Activated naive CD4-positive, alpha-beta T cell treated with anti-CD3 and anti-CD28 coated beads, Interleukin-2, amount 50 U/mL, for 72 hours (primary cell): Measurements from ENCODE around the gene SERPINA9. TPM values are rescaled to one million over a fixed set of nuclear protein-coding genes. Genes with fewer than 3 reads are reported as not detected.
A peak's percentile ranks its signal among the peaks of the same experiment; 100 is the strongest.

ENCODE experiments used
- ATAC-seq, 2 donors: fragments of 150-1000 bp; cut with Tn5 transposase; 2 replicates each; pipeline ENCODE4 v1.10.0; 2021; ENCODE audit warnings: mild to moderate bottlenecking in 2 of 2, moderate library complexity in 2 of 2
- DNase-seq, 2 donors: peaks; one replicate each; pipeline ENCODE4 v3.0.0; 2021 to 2022; ENCODE audit warnings: low spot score in 2 of 2
- H3K27ac Mint-ChIP-seq, 2 donors: one replicate each; pipeline ENCODE4 v1.8.0; 2022; ENCODE audit warnings: mild to moderate bottlenecking in 2 of 2, mixed read lengths in 2 of 2
- H3K36me3 Mint-ChIP-seq, 2 donors: one replicate each; pipeline ENCODE4 v1.8.0; 2022; ENCODE audit warnings: mixed read lengths in 2 of 2
- H3K9me3 Mint-ChIP-seq, 2 donors: one replicate each; pipeline ENCODE4 v1.8.0; 2022; ENCODE audit warnings: mixed read lengths in 2 of 2
- total RNA-seq, 2 donors: library from RNA; stranded (reverse); gene quantifications; one replicate each; pipeline ENCODE4 v1.2.3, GENCODE V29; 2022

The SERPINA9 gene
- total RNA-seq, 2 donors from 2014 or later = not detected

DNA sequence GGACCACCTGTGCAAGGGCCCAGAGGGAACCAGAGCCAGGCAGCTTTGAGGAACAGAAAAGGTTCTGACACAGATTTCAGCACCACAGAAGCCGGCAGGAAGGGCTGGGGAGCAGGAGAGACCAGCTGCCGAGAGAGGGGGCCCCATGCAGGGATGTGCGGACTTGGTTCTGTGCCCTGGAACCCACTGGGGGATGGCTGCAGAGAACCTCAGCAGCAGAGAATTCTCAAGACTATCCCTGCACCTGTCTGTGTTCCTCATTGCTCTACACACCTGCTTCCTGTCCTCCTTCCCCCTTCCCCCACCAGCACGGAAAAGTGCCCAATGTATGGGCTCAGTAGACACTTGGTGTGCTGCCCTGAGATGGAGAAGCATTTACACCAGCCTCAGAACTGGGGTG lies 3.2 kb downstream of the SERPINA9 start:
- DNase-seq = no peak
- no peak overlapping the region for H3K27ac Mint-ChIP-seq

DNA sequence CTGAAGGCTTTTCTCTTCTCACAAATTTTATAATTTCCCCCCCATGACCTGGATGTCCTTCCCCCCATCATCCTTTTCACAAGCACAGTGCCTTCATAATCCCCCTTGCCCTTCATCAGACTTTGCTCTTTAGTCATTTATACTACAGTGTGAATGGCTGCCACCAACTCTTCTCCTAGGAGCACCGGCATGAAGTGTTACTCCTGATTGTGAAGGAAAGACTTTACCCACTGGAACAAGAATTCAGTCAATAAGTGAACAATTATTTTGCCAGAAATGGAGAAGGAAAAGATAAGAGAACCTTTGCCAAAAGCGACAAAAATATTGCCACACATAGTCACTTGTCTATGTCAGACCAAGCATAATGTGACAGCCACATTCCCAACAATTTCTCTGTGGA lies 5.0 kb downstream of the SERPINA9 start:
- no peak for DNase-seq
- no peak overlapping the region for H3K27ac Mint-ChIP-seq
- no peak for ATAC-seq
- H3K36me3 Mint-ChIP-seq = peaks cover 4 to 7% of the 10 kb centered on the region in 2 donors
- H3K9me3 Mint-ChIP-seq = peaks cover 6 to 12% of the 10 kb centered on the region in 2 donors

More for the DNA sequence above, 3.2 kb downstream of the SERPINA9 start:
- Mint-ChIP-seq H3K9me3 (peaks cover 5 to 7% of the 10 kb centered on the region in 2 donors), H3K36me3 (no peaks in the 10 kb centered on the region)
- ATAC-seq = no peak

- ATAC-seq (no peak), DNase-seq (no peak)
- H3K27ac Mint-ChIP-seq = no peak overlapping the region
- H3K9me3 Mint-ChIP-seq = peaks cover 10 to 16% of the 10 kb centered on the region in 2 donors
- H3K36me3 Mint-ChIP-seq = peaks cover 7 to 11% of the 10 kb centered on the region in 2 donors
Measured at GRCh38 chr14:94470311-94470710, 5.7 kb downstream of the SERPINA9 start.

DNA sequence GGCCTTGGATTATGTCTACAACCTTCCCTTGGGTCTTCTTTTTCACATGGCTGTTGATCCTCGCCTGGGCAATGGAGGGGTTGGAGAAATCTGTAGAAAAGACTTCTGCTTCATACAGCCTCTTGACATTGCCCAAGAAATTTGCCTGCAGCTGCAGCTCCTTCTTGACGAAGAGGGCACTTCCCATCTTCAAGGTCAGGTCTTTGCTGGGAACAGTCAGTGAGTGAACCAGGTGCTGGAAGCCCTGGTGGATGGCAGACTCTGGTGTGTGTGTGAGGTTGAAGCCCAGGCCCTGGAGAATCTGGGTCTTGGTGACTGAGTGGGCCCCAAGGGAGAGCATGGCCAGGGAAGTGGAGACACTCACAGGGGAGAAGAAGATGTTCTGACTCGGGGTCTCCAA lies 6.7 kb downstream of the SERPINA9 start:
- ATAC-seq (no peak), DNase-seq (no peak)
- Mint-ChIP-seq H3K27ac (no peak overlapping the region), H3K36me3 (peaks cover 7 to 11% of the 10 kb centered on the region in 2 donors), H3K9me3 (peaks cover 10 to 16% of the 10 kb centered on the region in 2 donors)

DNA sequence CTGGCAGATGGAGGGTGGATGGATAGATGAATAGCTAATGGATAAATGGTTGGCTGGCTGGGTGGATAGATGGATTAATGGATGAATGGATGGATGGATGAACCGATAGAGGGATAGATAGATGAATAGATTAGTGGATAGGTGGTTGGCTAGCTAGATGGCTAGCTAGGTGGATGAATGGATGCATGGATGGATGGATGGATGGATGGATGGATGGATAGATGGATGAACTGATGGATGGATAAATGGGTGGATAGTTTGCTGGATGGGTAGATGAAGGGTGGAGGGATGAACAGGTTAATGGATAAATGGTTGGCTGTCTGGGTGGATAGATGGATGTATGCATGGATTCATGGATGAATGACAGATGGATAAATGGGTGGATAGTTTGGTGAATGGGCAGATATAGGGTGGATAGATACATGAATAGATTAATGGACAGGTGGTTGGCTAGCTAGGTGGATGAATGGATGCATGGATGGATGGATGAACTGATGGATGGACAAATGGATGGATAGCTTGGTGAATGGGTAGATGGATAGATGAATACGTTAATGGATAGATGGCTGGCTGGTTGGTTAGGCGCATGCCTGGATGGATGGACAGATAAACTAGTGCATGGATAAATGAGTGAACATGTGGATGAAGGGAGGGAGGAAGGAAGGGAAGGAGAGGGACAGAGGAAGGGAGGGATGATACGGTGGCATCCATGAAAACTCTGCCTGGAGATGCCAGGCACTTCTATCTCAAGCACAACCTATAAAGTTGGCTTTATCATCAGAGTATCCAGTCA lies 8.1 kb downstream of the SERPINA9 start:
- H3K9me3 Mint-ChIP-seq = peaks cover 10 to 16% of the 10 kb centered on the region in 2 donors
- H3K27ac Mint-ChIP-seq = no peak overlapping the region
- DNase-seq (no peak), ATAC-seq (no peak)
- H3K36me3 Mint-ChIP-seq = peaks cover 7 to 11% of the 10 kb centered on the region in 2 donors

DNA sequence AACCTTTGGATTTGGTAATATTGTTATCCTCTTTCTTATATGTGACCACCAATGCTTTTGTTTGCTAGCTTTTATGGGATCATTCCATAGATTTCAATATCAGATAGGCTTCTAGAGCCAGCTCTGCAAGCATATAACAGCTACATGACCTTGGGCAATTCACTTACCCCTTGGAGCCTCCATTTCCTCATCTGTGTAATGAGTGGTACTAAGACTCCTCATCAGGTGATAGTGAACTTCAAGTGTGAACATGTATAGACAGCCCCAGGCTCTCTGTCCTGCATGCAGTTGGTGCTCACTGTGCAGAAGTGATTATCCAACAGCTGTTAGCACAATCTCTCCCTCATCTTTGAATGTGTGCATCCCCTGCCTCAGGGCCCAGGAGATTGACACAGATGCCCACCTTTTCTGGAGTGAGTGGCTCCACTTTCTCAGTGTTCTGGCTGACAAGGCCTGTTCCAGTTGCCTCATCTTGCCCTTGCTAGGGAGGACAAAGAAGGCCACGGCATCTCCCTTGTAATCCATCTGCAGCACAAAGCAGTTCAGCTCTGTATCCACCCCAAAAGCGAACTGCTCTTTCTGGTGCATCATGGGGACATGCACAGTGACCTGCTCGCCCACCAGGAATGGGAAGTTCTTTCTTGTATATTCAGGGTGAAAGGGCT lies 9.2 kb downstream of the SERPINA9 start:
- ATAC-seq (no peak), DNase-seq (no peak)
- H3K36me3 Mint-ChIP-seq = peaks cover 7 to 11% of the 10 kb centered on the region in 2 donors
- peaks cover 14 to 20% of the 10 kb centered on the region in 2 donors for H3K9me3 Mint-ChIP-seq
- no peak overlapping the region for H3K27ac Mint-ChIP-seq

- no peak for DNase-seq
- no peak overlapping the region for H3K27ac Mint-ChIP-seq
- H3K9me3 Mint-ChIP-seq = peaks cover 18 to 20% of the 10 kb centered on the region in 2 donors
- peaks cover 7 to 11% of the 10 kb centered on the region in 2 donors for H3K36me3 Mint-ChIP-seq
- no peak for ATAC-seq
Measured at GRCh38 chr14:94465042-94465441, 11.0 kb downstream of the SERPINA9 start.

GRCh38 chr14:94464290-94464689 lies 11.7 kb downstream of the SERPINA9 start:
- no peak for ATAC-seq
- Mint-ChIP-seq H3K27ac (no peak overlapping the region), H3K9me3 (peaks cover 18 to 20% of the 10 kb centered on the region in 2 donors), H3K36me3 (peaks cover 7 to 11% of the 10 kb centered on the region in 2 donors)
- no peak for DNase-seq

DNA sequence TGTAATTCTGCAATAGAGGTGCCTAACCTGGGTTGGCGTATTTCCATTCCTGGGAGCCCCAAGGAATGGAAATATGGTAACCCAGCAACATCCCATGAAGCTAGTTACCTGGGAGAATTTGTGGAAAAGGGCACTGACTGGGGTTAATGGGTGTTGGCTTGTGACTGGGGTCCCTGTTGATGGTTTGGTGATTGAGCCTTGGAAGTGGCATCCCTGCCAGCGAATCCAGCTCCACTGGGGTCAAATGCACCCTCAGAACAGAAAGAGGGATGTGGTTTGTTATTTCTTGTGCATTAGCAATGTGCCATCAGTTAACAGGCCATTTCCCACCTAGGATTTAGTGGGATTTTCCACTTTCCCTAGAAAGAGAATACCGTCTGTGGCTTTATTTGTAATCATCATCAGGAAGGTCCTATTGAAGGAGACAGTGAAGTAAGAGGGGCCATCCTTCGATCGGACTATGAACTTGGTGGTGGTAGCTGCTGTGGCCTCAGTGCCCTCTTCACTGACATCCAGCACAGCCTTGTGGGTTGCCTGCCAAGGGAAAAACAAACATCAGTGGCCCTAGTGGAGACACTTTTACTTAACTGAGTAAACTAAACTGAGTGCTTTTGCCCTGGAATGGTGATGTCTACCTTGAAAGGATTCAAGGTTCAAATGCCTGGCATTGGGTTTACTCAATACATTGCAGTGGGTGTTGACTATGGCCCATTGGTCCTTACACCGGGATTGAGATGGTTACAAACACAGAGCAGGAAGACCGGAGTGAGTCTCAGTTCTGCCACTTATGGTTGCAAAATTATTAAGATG lies 13.0 kb downstream of the SERPINA9 start:
- peaks cover 7 to 11% of the 10 kb centered on the region in 2 donors for H3K36me3 Mint-ChIP-seq
- ATAC-seq (no peak), DNase-seq (no peak)
- H3K27ac Mint-ChIP-seq = no peak overlapping the region
- H3K9me3 Mint-ChIP-seq = peaks cover 17 to 18% of the 10 kb centered on the region in 2 donors

DNA sequence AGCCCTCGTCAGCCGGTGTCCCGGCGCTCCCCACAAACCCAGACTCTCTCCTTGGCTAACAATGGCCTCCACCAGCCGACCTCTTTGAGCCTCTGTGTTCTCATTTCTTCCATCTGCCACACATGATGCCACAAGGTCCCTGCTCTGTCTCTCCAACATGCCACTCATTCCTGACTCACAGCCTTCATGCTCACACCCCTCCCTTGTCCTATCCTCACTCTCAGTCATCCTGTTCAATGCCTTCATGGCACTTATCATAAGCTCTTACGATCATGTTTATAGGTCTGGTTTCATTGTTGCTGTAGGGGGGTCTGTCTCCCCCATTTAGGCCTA lies 13.8 kb downstream of the SERPINA9 start:
- peaks cover 12 to 18% of the 10 kb centered on the region in 2 donors for H3K9me3 Mint-ChIP-seq
- DNase-seq = no peak
- H3K27ac Mint-ChIP-seq = no peak overlapping the region
- peaks cover 7 to 11% of the 10 kb centered on the region in 2 donors for H3K36me3 Mint-ChIP-seq
- no peak for ATAC-seq

GRCh38 chr14:94461526-94462218 lies 14.3 kb downstream of the SERPINA9 start:
- DNase-seq (no peak), ATAC-seq (no peak)
- Mint-ChIP-seq H3K27ac (peak overlapping the region in 1 of 2 donors; percentile 79), H3K36me3 (peaks cover 7 to 11% of the 10 kb centered on the region in 2 donors), H3K9me3 (peaks cover 12 to 18% of the 10 kb centered on the region in 2 donors)

GRCh38 chr14:94460631-94461416 lies 15.2 kb downstream of the SERPINA9 start:
- peak in 1 of 2 donors; percentile 56 for ATAC-seq
- no peak for DNase-seq

GRCh38 chr14:94458558-94459205 lies 17.3 kb downstream of the SERPINA9 start:
- peaks cover 0 to 6% of the 10 kb centered on the region in 2 donors for H3K36me3 Mint-ChIP-seq
- no peak overlapping the region for H3K27ac Mint-ChIP-seq
- H3K9me3 Mint-ChIP-seq = peaks cover 8 to 9% of the 10 kb centered on the region in 2 donors
- DNase-seq (no peak), ATAC-seq (no peak)

More at GRCh38 chr14:94460631-94461416, 15.2 kb downstream of the SERPINA9 start:
- Mint-ChIP-seq H3K27ac (no peak overlapping the region), H3K9me3 (peaks cover 6 to 10% of the 10 kb centered on the region in 2 donors), H3K36me3 (peaks cover 2 to 4% of the 10 kb centered on the region in 2 donors)

DNA sequence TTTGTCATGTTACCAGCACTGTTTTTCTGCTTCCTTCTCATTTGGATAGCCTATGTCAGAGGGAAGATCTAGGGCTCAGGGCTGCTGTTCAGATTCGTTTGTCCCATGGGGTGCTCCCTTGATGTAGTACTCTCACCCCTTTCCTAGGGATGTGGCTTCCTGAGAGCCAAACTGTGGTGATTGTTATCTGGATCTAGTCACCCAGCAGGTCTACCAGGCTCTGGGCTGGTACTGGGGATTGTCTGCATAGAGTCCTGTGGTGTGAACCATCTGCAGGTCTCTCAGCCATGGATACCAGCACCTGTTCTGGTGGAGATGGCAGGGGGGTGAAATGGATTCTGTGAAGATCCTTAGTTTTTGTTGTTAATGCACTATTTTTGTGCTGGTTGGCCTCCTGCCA lies 17.9 kb downstream of the SERPINA9 start:
- peaks cover 0 to 6% of the 10 kb centered on the region in 2 donors for H3K36me3 Mint-ChIP-seq
- peaks cover 8 to 9% of the 10 kb centered on the region in 2 donors for H3K9me3 Mint-ChIP-seq
- DNase-seq (no peak), ATAC-seq (no peak)
- no peak overlapping the region for H3K27ac Mint-ChIP-seq

GRCh38 chr14:94455928-94456327 lies 20.1 kb downstream of the SERPINA9 start:
- H3K36me3 Mint-ChIP-seq = peaks cover 0 to 6% of the 10 kb centered on the region in 2 donors
- no peak for ATAC-seq
- H3K9me3 Mint-ChIP-seq = peaks cover 0 to 4% of the 10 kb centered on the region in 2 donors
- DNase-seq = no peak
- no peak overlapping the region for H3K27ac Mint-ChIP-seq
